Activated CD4-positive, CD25-positive, alpha-beta regulatory T cell (primary cell): ENCODE data around the gene C3.

Experiments
- DNase-seq, 4 experiments: peaks; one replicate each; lab custom pipeline; 2025; lab: John Stamatoyannopoulos, UW

The C3 gene

DNA sequence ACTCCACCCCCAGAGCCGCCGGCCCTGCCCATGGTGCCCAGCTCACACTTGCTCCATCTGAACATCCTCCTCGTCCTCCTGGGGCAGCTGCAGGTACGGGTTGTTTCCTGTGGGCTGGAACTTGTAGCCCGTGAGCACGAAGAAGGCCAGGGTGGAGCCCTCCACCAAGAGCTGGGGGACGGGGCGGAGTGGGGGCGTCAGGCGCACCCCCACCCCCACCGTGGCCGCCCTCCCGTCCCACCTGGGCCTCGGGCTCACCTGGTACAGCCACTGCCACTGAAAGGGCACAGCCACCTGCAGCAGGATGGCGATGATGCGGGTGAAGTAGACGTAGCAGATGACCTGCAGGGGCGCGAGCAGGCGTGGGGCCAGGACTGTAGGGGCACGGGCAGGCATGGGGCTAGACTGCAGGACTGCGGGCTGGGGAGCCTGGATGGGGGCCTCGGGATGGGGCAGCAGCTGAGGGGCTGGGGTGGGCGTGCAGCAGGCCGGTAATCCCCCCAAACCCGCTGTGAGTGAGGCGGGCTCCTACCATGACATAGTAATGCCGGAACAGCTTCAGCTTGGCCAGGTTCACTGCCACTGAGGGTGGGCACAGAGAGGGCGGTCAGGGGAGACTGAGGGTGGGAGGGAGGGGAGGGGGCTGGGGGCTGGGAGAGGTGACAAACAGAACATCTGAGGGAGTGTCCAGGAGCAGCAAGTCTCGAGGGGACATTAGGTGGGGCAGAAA is 10.7 kb upstream of the C3 start:
- no peak for DNase-seq

- DNase-seq: no peak
Observed at GRCh38 chr19:6730153-6730804, 9.8 kb upstream of the C3 start.

DNA sequence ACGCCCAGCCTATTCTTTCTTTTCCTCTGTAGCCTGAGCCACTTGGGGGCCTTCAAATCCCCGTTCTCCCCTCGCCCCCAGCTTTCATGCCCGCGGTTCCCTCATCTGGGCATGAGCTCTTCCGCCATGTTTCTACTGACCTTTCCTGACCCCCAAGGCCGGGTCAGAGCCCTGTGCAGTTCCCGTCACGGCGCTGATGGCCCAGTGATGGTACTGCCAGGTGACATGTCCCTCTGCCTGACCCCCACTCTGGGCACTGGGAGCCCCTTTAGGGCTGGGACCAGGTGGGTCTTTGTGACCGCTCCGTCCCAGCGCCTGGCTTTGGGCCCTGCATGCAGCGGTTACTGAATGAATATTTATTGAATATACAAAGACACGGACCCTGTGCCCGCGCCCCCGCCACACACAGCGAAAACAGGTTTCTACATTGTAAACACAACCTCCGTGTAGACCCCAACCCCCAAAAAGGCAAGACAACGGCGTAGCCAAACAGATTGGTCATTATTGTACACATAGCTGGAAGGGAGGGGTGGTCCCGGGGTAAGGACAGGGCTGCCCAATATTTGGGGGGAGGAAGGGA is 9.2 kb upstream of the C3 start:
- DNase-seq: no peak

GRCh38 chr19:6728346-6728745 is 7.9 kb upstream of the C3 start:
- DNase-seq: no peak

GRCh38 chr19:6725513-6726231 is 5.2 kb upstream of the C3 start:
- no peak for DNase-seq

GRCh38 chr19:6724631-6725492 is 4.4 kb upstream of the C3 start:
- no peak for DNase-seq

DNA sequence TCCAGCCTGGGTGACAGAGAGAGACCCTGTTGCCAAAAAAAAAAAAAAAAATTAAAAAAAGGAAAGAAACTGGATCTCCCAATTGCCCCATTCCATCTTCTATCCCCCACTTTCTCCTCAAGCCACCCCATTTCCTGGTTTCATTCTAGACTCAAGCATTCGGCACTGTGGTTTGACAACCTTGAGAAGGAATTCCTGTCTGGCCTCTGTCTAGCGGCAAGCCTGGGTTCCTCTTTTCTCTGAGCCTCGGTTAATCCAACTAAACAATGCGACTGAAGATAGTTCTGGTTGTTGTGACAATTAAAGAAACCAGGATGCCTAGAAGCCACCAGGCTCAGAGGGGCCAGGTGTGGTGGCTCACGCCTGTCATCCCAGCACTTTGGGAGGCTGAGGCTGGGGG is 3.3 kb upstream of the C3 start:
- DNase-seq: no peak

DNA sequence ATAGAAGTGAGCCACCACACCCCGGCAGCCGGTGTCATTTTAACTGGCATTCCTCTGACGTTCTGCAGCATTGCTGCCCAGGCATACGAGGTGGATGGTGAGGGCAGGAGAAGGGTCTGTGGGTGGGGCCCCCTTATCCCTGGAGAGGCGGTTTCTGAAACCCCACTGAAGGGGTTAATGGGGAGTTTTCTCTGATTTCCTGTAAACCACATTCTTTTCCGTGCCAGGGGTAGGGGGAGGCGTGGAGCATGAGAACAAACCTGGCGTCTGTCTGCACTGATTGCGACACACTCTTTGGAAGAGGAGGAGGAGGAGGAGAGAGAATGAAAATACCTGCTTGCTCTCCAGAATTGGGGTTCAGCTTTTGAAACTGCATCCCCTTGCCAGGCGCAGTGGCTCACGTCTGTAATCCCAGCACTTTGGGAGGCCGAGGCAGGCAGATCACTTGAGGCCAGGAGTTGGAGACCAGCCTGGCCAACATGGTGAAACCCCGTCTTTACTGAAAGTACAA is 2.7 kb upstream of the C3 start:
- DNase-seq: no peak

GRCh38 chr19:6721773-6722172 is 1.3 kb upstream of the C3 start:
- no peak for DNase-seq

DNA sequence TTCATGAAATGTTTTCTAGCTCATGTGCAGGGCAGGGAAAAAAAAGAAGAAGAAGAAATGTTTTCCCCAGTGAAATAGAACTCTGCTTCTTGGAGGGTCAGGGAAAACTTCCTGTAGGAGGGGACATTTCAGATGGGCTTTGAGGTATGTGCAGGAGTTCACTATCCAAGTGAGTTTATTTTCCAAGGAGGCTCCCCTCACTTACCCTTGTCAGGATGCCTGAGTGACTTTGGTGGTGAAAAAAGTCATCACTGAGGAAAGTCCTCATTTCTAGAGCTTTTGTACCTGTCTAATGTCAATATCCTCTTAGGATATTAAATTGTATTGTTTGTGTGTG is 656 bp upstream of the C3 start:
- no peak for DNase-seq

DNA sequence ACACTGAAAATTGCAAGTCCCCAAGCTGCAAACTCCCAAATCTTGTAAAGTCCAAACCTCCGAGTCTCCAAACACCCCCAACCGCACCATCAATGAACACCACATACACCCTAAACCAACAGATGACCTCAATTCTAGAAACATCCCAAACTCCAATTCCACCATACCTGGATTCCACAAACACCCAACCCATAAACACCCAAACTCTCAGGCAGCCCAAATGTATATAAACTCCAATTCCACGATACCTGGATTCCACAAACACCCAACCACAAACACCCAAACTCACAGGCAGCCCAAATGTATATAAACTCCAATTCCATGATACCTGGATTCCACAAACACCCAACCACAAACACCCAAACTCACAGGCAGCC is 470 bp downstream of the C3 start:
- no peak for DNase-seq

DNA sequence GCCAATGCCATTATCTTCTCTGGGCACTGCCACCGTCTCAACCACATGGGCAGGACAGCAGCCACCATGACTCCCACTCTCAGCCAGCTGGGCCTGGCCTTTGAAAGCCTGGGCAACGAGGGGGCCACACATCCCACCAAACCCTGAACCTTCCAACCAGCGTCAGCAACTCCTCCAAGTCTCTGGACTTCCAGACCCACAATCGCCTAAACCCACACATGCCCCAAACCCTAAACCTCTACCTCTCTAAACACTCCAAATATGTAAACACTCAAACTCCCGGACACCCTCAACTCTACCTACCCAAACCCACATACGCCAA is 949 bp downstream of the C3 start:
- no peak for DNase-seq

GRCh38 chr19:6718741-6719539 is 1.5 kb downstream of the C3 start:
- no peak for DNase-seq

- no peak for DNase-seq
Observed at GRCh38 chr19:6718111-6718740, 2.2 kb downstream of the C3 start.

GRCh38 chr19:6717441-6717971 is 2.9 kb downstream of the C3 start:
- no peak for DNase-seq

DNA sequence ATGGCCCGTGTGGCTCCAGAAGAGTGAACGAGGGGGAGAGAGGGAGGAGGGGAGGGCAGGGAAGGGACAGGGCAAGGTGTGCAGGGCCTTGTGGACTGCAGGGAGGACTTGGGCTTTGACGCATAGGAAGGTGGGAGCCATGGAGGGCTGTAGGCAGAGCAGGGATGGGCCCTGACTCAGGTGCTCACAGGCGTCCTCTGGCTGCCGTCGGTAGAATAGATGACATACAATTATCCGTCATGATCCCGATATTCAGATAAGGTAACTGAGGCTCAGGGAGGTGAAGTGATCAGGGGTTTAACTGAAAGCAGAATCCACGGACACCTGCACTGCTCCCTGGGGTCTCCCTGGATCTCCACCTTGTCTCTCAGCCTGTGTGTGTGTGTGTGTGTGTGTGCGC is 3.4 kb downstream of the C3 start:
- DNase-seq: no peak

- DNase-seq: no peak
Observed at GRCh38 chr19:6716610-6716970, 3.9 kb downstream of the C3 start.

DNA sequence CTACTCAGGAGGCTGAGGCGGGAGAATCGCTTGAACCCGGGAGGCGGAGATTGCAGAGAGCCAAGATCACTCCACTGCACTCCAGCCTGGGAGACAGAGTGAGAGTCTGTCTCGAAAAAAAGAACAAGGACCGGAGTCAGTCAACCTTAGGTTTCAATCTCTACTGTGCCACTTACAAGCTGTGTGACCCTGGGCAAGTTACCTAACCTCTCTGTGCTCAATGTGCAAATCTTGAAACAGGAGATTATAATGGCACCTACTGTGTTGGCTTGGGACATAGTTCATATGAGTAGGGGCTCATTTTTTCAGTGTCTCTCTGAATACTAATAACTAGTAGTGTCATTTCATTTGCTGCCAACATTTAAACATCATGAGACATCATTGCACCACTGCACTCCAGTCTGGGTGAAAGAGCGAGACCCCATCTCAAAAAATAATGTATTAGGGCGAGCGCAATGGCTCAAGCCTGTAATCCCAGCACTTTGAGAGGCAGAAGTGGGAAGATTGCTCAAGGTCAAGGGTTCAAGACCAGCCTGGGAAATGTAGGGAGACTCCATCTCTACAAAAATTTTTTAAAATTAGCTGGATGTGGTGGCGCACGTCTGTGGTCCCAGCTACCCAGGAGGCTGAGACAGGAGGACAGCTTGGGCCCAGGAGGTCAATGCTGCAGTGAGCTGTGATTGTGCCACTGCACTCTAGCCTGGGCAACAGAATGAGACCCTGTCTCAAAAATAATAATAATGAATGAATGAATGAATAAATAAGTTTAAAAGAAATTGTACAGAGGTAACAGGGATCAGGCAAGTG is 5.5 kb downstream of the C3 start:
- DNase-seq: no peak

GRCh38 chr19:6713773-6714692 is 6.4 kb downstream of the C3 start:
- no peak for DNase-seq
